OCI-LY7 (cell line): Measurements from ENCODE around the gene CYP26A1.

Experiments used
- EZH2phosphoT487 ChIP-seq: fragments of 200-600 bp; sonication (generic); IDR thresholded peaks from 2 replicates; pipeline ENCODE4 v1.6.1; 2018; ENCODE audit warnings: low read depth, borderline replicate concordance, mild to moderate bottlenecking, mixed run types, antibody characterized with exemption, low read length, moderate library complexity, mixed read lengths
- TF ChIP-seq, protein P1 (sequence below): fragments of 200-600 bp; sonication (generic); conservative IDR thresholded peaks from 2 replicates; pipeline ENCODE4 v1.5.1; 2014; ENCODE audit warnings: mild to moderate bottlenecking, antibody characterized with exemption, low read length, moderate library complexity, mixed read lengths

DNA sequence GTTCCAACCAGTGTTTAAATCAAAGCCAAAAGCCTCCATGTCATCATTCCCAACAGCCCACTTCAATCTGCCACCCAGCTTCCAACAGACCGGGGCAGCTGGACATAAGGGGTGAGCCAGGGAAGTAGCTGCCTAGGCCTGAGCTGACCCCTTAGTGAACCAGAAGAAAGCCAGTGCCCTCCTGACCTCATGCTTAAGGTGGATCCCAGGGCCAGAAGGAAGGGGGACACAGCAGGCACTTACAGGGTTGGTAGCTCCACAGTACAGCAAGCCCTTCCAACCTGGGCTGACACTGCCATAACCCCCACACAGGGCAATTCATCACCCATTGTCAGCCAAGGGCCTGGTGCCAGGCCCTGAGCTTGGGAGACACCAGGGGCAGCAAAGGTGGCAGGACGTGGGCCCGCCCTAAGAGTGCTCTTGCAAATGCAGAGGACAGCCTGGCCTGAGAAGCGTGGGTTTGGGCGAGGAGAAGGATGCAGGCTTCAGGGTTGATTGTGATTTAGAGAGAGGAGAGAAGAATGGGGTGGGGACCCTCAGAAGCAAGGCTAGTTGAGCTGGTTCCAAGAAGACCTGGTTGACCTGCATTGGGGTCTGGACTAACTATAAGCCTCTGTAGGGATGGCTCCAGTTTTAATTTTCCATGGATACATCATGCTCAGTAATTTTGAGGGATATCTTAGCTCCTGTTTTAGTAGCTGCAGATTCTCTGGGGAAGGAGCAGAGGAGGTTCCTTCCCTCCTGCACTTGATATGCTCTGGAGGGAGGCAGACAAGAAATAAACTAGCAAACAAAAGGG lies 3.1 kb upstream of the CYP26A1 start:
- TF ChIP-seq, protein P1, sequence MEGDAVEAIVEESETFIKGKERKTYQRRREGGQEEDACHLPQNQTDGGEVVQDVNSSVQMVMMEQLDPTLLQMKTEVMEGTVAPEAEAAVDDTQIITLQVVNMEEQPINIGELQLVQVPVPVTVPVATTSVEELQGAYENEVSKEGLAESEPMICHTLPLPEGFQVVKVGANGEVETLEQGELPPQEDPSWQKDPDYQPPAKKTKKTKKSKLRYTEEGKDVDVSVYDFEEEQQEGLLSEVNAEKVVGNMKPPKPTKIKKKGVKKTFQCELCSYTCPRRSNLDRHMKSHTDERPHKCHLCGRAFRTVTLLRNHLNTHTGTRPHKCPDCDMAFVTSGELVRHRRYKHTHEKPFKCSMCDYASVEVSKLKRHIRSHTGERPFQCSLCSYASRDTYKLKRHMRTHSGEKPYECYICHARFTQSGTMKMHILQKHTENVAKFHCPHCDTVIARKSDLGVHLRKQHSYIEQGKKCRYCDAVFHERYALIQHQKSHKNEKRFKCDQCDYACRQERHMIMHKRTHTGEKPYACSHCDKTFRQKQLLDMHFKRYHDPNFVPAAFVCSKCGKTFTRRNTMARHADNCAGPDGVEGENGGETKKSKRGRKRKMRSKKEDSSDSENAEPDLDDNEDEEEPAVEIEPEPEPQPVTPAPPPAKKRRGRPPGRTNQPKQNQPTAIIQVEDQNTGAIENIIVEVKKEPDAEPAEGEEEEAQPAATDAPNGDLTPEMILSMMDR, result no peak
- TF ChIP-seq EZH2phosphoT487, result no peak
